VCaP (cell line): ENCODE data around the gene COL24A1.

Source experiments
- H3K27ac ChIP-seq: fragments of 450-650 bp; 2 replicates; pipeline ENCODE4 v1.5.1; 2017
- CTCF ChIP-seq: fragments of 450-650 bp; conservative IDR thresholded peaks from 2 replicates; pipeline ENCODE4 v1.5.1; 2017; ENCODE audit warnings: mild to moderate bottlenecking, moderate library complexity

Gene COL24A1

DNA sequence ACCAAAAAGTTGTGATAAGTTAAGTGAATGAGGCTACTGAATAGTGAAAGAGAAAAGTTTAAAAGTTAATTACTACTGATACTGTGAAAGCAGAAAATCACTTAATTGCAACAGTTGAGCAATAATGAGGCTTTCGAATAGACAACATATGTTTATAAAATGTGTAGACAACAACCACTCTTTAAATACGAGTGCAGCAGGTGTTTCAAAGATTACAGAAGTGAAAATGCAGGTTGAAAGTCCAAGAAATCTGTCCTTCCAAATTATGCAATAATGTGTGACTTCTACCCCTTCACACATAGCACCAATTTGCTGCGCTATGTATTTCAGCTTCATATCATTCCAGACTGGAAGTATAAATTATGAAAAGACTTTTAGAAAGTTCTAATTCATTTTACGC, 213.0 kb downstream of the COL24A1 start:
- TF ChIP-seq CTCF = no peak
- H3K27ac ChIP-seq = no peak overlapping the region

GRCh38 chr1:85940656-85941306, 215.8 kb downstream of the COL24A1 start:
- no peak overlapping the region for H3K27ac ChIP-seq
- no peak for TF ChIP-seq CTCF

DNA sequence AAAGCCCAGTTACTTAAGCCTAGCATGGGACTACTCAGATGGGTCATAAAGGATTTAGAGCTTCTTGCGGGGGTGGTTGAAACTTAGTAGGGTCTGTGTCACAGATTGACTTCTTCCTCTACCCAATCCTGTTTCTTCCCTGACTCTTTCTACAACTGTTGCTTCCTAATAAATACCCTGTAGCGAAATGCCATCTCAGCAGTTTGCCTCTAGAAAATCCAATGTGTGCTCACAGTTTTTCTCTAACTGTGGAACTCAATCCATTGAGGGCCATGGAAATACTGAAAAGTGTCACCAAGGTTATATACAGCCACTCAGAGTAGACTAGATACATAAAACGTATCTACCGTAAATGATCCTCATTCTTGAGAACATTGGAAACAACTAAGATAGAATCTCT, 217.7 kb downstream of the COL24A1 start:
- no peak for TF ChIP-seq CTCF
- H3K27ac ChIP-seq = no peak overlapping the region

DNA sequence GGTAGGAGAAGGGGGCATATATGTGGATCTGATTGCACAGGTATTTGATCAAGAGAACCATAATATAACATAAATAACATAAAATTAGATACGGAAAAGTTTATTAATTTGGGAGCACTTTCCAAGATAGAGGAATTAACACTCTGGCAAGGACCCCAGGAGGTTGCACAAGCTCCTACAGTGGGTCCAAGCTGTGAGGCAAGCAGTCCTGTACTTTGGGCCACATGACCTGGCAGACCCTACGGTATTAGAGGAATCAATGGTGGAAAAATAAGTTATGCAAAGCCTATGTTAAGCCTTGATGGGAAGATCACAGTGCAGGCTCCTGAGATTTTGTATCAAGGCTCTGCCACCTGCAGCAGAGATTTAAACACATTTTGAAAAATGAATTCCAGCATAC, 220.1 kb downstream of the COL24A1 start:
- no peak overlapping the region for H3K27ac ChIP-seq
- TF ChIP-seq CTCF = no peak

DNA sequence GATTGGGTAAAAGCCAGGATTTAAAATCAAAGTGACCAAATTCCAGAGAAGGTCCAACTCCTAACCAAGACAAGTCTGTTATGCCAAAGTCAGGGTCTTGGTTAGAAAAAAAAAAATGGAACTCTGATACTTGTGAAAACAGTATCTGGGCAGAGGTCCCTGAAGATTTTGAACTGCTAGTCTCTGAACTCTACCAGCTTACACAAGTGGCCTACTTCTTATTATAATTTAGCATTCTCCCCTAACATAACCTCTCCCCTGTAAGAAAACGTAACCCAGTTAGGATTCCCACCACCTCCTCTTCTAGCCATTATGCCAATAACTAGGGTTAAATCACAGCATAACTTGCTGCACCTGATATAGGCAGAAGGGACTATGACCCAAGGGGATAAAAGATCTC, 220.5 kb downstream of the COL24A1 start:
- TF ChIP-seq CTCF = no peak
- H3K27ac ChIP-seq = no peak overlapping the region

DNA sequence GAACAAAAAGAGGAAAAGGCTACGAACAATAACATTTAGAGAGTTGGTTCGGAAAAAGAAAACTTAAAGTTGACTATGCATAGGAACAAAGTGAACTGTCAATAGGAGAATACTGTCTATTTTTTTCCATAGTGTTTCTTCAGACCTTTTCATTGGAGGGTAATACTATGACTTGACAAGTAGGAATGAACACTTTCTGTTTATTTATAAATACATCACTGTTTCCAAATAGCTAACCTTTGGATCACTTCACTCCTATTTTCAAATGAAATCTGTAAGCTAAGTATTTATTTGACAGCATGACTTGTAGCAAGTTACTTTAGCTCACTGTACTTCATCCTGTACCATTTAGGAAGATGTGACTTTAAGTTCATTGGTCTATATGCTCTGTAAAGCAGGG, 221.3 kb downstream of the COL24A1 start:
- TF ChIP-seq CTCF = no peak
- no peak overlapping the region for H3K27ac ChIP-seq

DNA sequence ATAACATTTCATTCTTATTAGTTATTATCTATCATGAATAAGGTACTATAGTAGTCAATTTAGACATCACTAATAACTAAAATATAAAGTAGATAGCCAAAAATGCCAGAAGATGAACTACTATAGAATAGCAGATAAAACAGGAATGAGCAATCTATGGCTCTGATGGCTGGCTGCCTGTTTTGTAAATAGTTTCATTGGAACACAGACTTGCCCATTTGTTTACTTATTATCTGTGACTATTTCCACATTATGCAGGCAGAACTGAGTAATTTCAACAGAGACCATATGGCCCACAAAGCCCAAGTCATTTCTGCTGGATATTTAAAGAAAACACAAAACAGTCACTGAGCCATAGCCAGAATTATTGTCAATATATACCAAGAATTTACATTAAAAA, 222.1 kb downstream of the COL24A1 start:
- no peak overlapping the region for H3K27ac ChIP-seq
- TF ChIP-seq CTCF = no peak

GRCh38 chr1:85933961-85934360, 222.6 kb downstream of the COL24A1 start:
- TF ChIP-seq CTCF = no peak
- H3K27ac ChIP-seq = no peak overlapping the region
